K562 (cell line): Measurements from ENCODE around the gene SERPINA3.

Source experiments
- SRSF9 ChIP-seq: fragments of 200-400 bp; formaldehyde crosslinking; IDR thresholded peaks from 2 replicates; pipeline ENCODE4 v1.6.1; 2017; ENCODE audit warnings: low read depth, low read length, borderline replicate concordance
- YBX1 ChIP-seq: fragments of 450-650 bp; IDR thresholded peaks from 2 replicates; pipeline ENCODE4 v1.7.1; 2016; ENCODE audit warnings: mild to moderate bottlenecking

GRCh38 chr14:94612174-94612573 is at the start of gene SERPINA3:
- TF ChIP-seq SRSF9: no peak
- TF ChIP-seq YBX1: no peak
